ENCODE data around the gene CEL. TPM values are rescaled to one million over a fixed set of nuclear protein-coding genes. Genes with fewer than 3 reads are reported as not detected.

Gene CEL
- total and polyA plus RNA-seq, 2 experiments from 2014 or later: 0.27 to 2.3 TPM

DNA sequence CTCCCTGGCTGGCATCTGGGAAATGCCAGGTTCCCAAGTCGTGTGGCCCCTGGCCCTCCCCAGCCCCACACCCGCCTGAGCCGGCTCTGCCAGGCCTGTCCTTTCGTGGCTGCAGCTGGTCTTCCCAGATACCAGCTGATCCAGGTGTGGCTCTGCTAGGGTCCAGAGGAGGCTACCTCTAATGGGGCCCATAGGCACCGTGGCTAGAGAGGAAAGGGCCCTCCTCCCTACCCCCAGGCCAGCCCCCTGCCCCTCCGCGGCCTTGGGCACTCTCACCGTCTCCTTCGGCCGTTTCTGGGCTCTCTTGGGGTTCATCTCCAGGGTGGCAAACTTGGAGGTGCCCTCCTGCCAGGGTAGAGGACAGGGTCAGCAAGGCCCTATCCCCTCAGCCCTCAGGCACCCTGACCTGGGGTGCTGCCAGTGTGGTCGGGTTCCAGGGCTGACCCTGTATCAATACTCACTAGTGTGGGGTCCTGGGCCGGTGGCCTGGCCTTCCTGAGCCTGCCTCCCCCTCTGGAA lies 42.3 kb downstream of the CEL start (continued):
- TF ChIP-seq, protein P1, sequence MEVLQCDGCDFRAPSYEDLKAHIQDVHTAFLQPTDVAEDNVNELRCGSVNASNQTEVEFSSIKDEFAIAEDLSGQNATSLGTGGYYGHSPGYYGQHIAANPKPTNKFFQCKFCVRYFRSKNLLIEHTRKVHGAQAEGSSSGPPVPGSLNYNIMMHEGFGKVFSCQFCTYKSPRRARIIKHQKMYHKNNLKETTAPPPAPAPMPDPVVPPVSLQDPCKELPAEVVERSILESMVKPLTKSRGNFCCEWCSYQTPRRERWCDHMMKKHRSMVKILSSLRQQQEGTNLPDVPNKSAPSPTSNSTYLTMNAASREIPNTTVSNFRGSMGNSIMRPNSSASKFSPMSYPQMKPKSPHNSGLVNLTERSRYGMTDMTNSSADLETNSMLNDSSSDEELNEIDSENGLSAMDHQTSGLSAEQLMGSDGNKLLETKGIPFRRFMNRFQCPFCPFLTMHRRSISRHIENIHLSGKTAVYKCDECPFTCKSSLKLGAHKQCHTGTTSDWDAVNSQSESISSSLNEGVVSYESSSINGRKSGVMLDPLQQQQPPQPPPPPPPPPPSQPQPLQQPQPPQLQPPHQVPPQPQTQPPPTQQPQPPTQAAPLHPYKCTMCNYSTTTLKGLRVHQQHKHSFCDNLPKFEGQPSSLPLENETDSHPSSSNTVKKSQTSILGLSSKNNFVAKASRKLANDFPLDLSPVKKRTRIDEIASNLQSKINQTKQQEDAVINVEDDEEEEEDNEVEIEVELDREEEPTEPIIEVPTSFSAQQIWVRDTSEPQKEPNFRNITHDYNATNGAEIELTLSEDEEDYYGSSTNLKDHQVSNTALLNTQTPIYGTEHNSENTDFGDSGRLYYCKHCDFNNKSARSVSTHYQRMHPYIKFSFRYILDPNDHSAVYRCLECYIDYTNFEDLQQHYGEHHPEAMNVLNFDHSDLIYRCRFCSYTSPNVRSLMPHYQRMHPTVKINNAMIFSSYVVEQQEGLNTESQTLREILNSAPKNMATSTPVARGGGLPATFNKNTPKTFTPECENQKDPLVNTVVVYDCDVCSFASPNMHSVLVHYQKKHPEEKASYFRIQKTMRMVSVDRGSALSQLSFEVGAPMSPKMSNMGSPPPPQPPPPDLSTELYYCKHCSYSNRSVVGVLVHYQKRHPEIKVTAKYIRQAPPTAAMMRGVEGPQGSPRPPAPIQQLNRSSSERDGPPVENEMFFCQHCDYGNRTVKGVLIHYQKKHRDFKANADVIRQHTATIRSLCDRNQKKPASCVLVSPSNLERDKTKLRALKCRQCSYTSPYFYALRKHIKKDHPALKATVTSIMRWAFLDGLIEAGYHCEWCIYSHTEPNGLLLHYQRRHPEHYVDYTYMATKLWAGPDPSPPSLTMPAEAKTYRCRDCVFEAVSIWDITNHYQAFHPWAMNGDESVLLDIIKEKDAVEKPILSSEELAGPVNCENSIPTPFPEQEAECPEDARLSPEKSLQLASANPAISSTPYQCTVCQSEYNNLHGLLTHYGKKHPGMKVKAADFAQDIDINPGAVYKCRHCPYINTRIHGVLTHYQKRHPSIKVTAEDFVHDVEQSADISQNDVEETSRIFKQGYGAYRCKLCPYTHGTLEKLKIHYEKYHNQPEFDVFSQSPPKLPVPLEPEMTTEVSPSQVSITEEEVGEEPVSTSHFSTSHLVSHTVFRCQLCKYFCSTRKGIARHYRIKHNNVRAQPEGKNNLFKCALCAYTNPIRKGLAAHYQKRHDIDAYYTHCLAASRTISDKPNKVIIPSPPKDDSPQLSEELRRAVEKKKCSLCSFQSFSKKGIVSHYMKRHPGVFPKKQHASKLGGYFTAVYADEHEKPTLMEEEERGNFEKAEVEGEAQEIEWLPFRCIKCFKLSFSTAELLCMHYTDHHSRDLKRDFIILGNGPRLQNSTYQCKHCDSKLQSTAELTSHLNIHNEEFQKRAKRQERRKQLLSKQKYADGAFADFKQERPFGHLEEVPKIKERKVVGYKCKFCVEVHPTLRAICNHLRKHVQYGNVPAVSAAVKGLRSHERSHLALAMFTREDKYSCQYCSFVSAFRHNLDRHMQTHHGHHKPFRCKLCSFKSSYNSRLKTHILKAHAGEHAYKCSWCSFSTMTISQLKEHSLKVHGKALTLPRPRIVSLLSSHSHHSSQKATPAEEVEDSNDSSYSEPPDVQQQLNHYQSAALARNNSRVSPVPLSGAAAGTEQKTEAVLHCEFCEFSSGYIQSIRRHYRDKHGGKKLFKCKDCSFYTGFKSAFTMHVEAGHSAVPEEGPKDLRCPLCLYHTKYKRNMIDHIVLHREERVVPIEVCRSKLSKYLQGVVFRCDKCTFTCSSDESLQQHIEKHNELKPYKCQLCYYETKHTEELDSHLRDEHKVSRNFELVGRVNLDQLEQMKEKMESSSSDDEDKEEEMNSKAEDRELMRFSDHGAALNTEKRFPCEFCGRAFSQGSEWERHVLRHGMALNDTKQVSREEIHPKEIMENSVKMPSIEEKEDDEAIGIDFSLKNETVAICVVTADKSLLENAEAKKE (CRISPR knock-in tag; IDR thresholded peaks at IDR 0.05): no peak
- TF ChIP-seq JUNB (IDR thresholded peaks at IDR 0.05; ENCODE audit: unreplicated experiment): no peak
- no peak for TF ChIP-seq EZH2phosphoT487 (IDR thresholded peaks at IDR 0.05; ENCODE audit: unreplicated experiment)
- no peak for TF ChIP-seq NANOG (IDR thresholded peaks at IDR 0.05; ENCODE audit: borderline replicate concordance)

DNA sequence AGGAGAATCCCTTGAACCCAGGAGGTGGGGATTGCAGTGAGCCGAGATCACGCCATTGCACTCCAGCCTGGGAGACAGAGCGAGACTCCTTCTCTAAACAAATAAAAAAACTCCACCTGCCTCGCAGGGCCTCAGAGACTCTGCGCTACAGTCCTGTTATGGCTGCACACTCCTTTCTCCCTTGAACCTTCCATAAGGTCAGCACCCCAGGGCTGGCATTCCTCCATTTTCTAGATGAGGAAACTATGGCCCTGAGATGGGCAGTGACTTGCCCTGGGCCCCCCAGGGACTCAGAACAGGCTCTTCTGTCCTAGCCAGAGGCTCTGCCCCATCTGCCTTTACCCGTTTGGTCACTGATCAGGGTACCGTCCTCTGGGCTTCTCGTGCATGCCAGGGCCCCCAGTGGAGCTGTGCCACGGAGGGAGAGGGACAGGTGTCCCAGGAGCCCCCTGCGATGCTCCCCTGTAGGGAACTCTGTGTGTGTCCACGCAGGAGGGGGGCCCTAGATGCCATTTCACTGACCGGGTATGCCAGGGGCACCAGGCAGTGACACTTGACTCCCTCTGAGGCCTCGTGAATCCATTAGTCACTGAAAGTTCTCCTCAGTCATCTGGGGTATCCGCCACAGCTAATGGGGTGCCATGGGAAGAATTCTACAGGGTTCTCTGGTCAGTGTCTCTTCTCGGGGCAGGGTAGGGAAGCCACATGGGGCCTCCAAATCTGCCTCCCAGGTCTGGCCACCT lies 43.1 kb downstream of the CEL start:
- H3K27ac ChIP-seq (ENCODE audit: low read depth): no peak overlapping the region
- no peak overlapping the region for H3K27ac Mint-ChIP-seq
- no peaks in the 10 kb centered on the region for H3F3A ChIP-seq (replicated peaks; ENCODE audit: low read depth)
- H3K9me3 Mint-ChIP-seq: no peaks in the 10 kb centered on the region; the same call in 2 of the 3 replicates
- H3K4me3 ChIP-seq: no peak overlapping the region
- no peak overlapping the region for H3K4me3 Mint-ChIP-seq
- H3K27me3 Mint-ChIP-seq (ENCODE audit: insufficient read depth, low read depth, poor library complexity): peaks cover 5% of the 10 kb centered on the region
- H3K4me2 ChIP-seq: no peak overlapping the region
- no peak overlapping the region for H2AFZ ChIP-seq
- H3K79me2 ChIP-seq (replicated peaks; ENCODE audit: insufficient read depth): no peaks in the 10 kb centered on the region
- H3K27me3 ChIP-seq (ENCODE audit: insufficient read depth): no peaks in the 10 kb centered on the region
- peaks cover 2% of the 10 kb centered on the region for H3K4me1 Mint-ChIP-seq
- no peaks in the 10 kb centered on the region for H3K36me3 ChIP-seq (ENCODE audit: insufficient read depth)
- DNase-seq (ENCODE audit: low spot score) (no peak), ATAC-seq (no peak)
- peaks cover 18% of the 10 kb centered on the region for H3K36me3 Mint-ChIP-seq (ENCODE audit: low read depth)
- no peaks in the 10 kb centered on the region for H3K9me2 ChIP-seq (ENCODE audit: insufficient read depth)
- H3K4me1 ChIP-seq (ENCODE audit: insufficient read depth): no peaks in the 10 kb centered on the region
- H4K20me1 ChIP-seq (replicated peaks; ENCODE audit: insufficient read depth): no peaks in the 10 kb centered on the region
- TF ChIP-seq STAT1 (IDR thresholded peaks at IDR 0.05; ENCODE audit: unreplicated experiment) (no peak), ZNF114 (CRISPR knock-in tag; IDR thresholded peaks at IDR 0.05) (no peak), EZH2 (IDR thresholded peaks at IDR 0.05; ENCODE audit: low read depth, unreplicated experiment) (no peak), POLR2AphosphoS5 (IDR thresholded peaks at IDR 0.05; ENCODE audit: low read depth) (no peak)
- TF ChIP-seq, protein P1 (CRISPR knock-in tag; IDR thresholded peaks at IDR 0.05): no peak
